Left colon (tissue), 2 donors: ENCODE data around the gene CCL23. TPM values are rescaled to one million over a fixed set of nuclear protein-coding genes. Genes with fewer than 3 reads are reported as not detected.
A peak's percentile ranks its signal among the peaks of the same experiment; 100 is the strongest.

ENCODE experiments used
- ATAC-seq: fragments of 200-7000 bp; cut with Tn5 transposase; one replicate; pipeline ENCODE4 v1.9.1; 2020; ENCODE audit warnings: mild to moderate bottlenecking, moderate library complexity
- DNase-seq, 2 donors: peaks; one replicate each; pipeline ENCODE4 v3.0.0-alpha.2; 2020
- intact Hi-C, 2 donors: fragments of 100-400 bp; cut with DNase I in 1 of 2; cut with micrococcal nuclease in 1 of 2; formaldehyde crosslinking; loops; one replicate each; pipeline versions ENCODE4 v1.11.2 to v1.14.0; 2022; cut with DNase I, micrococcal nuclease
- total RNA-seq, 2 donors: library from RNA; stranded (reverse); fragmentation: NEBNext Ultra II Directional; extraction: Animal tissue kit (Norgen Biotek cat#: 25700); gene quantifications; one replicate each; pipeline ENCODE4 v1.2.1, GENCODE V29; 2021
- donor health status: DM: no; HTN: no; CAD: no.
- donor health status: DM: yes; HTN: yes; CAD: no.

The CCL23 gene
- total RNA-seq, 2 donors from 2014 or later = 3.7 TPM; not detected in 1

DNA sequence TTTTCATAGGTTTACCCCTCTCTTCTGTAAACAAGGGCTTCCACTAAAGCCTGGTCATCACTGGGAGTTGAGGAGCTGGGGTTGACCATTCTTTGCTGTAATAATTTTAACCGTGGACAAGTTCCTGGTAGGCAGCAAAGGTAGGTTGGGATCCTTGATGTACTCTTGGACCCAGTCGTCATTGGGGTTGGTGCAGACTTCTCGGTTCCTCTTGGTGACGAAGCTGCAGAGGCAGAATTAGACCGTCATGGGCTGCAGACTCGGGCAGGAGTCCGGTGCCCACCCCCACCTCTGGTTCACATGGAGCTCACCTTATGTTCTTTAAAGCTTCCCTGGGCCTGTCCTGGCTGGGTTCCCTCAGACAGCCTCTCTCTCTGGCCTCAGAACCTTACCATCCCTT, 40.3 kb downstream of the CCL23 start:
- DNase-seq (no peak), ATAC-seq (no peak)
- intact Hi-C loops = no loop called here

DNA sequence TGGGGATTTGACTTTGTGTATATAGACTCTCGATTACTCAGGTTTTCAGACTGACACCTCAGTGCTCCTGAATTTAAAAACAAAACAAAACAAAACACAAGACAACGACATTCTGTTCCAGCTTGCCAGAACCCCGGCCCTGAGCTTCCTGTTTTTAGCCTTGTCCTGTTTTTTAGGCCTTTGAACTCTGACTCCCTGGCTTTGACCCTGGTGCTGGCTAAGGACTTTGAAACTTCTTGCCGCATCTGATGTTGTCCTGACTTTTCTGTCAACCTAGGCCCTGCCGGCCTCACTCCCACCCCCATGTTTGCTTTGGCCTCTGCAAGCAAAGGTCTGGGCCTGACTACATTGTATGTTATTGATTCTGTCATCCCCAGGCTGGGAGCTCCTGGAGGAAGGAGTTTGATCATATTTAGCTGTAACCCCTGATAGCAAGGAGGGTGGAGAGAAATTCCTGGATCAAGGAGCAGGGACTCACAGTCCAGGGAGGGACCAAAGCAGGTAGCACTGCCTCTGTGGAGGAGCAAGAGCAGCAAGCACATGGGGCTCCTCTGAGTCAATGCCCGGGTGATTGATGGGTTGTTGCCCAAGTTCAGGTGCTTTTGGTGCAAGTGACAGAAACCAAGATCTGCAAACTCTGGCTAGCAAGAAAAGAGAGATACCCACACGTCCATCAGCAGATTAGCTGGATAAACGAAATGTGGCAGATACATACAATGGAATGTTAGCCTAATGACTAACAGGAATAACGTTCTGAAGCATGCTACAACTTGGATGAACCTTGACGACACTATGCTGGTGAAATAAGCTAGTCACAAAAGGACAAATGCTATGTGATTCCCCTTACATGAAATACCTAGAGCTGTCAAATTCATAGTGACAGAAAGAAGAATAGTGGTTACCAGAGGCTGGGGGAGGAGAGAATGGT, 44.2 kb downstream of the CCL23 start:
- no peak for DNase-seq
- intact Hi-C loops = no loop called here

DNA sequence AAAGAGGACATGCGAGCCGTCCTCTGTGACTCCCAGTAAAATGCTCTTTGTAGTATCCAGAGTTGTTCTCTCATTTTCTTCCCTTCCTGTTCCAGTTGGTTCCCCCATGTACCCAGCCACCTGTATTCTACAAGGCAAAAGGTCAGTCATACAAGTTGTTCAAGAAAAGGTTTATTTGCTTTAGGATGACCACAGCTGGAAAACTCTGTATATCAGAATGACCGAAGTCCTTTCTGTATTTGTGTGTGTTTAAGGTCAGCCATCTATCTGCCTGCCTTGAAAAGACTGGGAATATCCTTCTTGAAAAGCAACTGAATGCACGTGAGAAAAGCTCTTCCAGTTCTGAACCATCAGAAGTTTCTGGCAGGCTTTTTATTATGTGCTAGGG, 44.8 kb downstream of the CCL23 start:
- peak; percentile 33 for ATAC-seq
- no peak for DNase-seq
- intact Hi-C loops = no loop called here

More for the DNA sequence above, 44.2 kb downstream of the CCL23 start:
- ATAC-seq = peak; percentile 31

DNA sequence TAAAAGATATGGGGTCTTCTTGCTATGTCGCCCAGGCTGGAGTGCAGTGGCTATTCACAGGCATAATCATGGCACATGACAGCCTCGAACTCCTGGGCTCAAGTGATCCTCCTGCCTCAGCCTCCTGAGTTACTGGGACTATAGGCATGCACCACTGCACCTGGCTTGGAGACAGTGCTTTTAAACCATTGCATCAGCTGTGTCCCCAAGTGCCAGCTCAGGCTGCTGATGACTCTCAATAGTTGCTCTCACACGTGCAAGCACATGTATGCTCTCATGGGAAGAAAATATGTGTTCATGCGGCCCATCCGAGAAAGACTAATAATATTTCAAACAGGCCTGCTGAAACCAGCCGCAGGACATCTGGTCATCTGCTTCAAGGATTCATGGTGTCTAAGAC, 45.2 kb downstream of the CCL23 start:
- DNase-seq = no peak
- intact Hi-C loops = no loop called here
- ATAC-seq = no peak

DNA sequence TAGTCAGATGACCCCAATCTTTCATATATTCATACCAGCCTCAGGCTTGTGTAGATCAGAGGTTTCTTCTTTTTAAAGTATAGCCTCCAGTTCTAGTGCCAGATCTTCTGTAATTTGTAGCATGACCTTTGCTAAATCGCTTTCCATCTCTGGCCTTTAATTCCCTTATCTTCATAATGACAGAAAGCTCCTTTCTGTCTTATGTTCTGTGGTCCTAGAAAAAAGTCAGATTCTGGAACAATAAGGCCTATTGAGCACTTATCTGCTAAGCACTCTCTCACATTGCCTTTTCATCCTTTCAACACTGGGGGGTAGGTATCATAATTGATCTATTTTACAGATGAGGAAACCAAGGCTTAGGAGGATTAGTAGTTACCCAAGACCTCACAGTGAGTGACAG, 45.7 kb downstream of the CCL23 start:
- intact Hi-C loops = no loop called here
- ATAC-seq (no peak), DNase-seq (no peak)

DNA sequence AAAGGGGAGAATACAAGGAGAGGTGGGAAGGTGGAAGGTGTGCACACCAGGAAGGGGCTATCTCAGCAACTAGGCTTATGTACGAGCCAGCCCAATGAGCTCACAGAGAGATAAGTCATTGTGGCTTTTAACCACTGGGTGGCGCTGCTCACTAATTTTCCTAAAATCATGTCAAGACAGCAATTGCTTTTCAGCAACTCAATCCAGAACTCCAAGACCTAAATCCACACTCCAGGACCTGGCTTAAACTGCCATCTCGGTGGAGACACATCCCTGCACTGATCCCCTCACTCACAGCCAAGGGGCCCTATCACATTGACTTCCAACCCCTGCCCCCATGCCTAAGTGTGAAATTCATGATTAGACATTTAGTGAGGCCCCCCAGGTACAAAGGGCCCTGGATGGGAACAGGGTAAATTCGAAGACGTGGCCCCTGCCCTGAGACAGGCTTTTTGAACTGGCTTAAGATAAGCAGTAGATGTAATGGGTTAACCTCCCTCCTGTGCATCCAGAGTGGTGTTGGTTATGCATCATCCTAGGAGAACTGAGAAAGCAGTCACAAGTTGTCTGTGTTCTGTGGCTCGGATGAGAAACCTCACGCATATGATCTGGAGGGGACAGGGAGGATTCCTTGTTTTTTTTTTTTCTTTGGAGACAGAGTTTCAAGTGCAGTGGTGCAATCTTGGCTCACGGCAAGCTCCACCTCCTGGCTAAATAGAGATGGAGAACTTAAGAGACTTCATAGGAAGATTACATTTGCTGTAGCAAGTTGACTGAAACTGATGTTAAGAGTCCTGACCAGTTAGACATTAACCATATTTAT, 48.0 kb downstream of the CCL23 start:
- ATAC-seq (peak; percentile 80), DNase-seq (peak; percentile 57 to 85)
- intact Hi-C loops = loop anchor here (2.0 to 10.0 kb wide), 3 partner anchors 175 to 515 kb away; partner anchors contain the start of gene ZNHIT3 (in 1 of the 2)

DNA sequence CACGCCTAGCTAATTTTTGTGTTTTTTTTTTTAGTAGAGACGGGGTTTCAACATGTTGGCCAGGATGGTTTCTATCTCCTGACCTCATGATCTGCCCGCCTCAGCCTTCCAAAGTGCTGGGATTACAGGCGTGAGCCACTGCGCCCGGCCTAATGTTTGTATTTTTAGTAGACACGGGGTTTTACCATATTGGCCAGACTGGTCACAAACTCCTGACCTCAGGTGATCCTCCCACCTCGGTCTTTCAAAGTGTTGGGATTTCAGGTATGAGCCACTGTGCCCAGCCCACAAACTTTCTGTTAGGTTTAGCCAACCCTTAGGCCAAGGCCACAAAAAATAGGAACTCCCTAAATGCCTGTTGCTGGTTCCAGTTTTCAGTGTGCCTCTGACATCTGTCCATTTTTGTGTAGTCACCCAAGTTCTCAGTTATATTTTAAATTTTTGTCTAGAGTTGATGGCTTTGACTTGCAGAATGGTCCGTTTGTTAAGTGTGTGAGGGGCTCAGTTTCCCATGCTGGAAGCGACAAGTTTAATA, 49.2 kb downstream of the CCL23 start:
- DNase-seq (no peak), ATAC-seq (no peak)
- intact Hi-C loops = loop anchor here (2.0 to 10.0 kb wide), 3 partner anchors 176 to 516 kb away; partner anchors contain the start of gene ZNHIT3 (in 1 of the 2)

DNA sequence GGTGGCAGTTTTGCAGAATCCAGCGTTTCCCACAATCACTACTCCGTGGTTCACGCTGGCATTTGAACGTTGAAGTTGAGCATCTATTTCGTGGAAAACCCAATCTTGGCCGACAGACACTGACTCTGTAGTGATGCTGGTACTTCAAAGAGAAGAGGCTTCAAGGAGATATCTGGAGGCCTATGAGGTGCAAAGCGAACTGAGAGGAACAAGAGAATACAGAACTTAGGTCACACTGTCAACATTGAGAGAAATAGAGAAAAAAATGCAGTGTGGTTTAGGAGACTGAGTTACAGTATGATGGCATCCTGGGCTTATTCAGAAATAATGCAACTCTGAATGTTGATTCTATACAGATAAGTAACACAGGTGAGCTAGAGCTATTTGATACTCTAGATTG, 52.5 kb downstream of the CCL23 start:
- no peak for ATAC-seq
- intact Hi-C loops = loop anchor here (10.0 kb wide), 2 partner anchors 180 to 520 kb away; partner anchors contain the start of gene ZNHIT3 (in 1 of the 2)
- DNase-seq = no peak

DNA sequence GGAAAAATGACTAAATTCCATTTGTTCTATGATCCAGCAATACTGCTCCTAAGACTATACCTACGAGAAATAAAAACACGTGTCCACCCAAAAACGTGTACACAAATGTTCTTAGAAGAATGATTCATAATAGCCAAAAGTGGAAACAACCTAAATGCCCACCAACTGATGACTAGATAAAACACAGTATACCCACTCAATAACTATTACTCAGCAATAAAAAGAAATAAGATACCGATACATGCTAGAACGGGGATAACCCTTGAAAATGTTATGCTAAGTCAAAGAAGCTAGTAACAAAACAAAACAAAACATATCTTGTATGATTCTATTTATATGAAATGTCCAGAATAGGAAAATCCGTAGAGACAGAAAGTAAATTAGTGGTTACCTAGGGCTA, 54.1 kb downstream of the CCL23 start:
- DNase-seq (no peak), ATAC-seq (no peak)
- intact Hi-C loops = loop anchor here (10.0 kb wide), 2 partner anchors 181 to 521 kb away; partner anchors contain the start of gene ZNHIT3 (in 1 of the 2)

Other genes with a start within 250 kb of the CCL23 start
- gene MMP28, start 222.3 kb downstream of the CCL23 start, total RNA-seq = 10 to 100 TPM; 62.7 to 83.0 TPM
- gene TAF15, start 208.5 kb downstream of the CCL23 start, total RNA-seq = 100 to 1,000 TPM; 112 to 143 TPM
- gene HEATR9, start 149.1 kb downstream of the CCL23 start, total RNA-seq = not detected
- gene CCL5, start 137.6 kb downstream of the CCL23 start, total RNA-seq = 1 to 10 TPM; 4.4 to 8.3 TPM
- gene RDM1, start 87.2 kb downstream of the CCL23 start, total RNA-seq = 1 to 10 TPM in 1 of 2 donors, under 1 TPM in 1; 0.36 to 2.1 TPM
- not detected for gene LYZL6, start 74.3 kb downstream of the CCL23 start, total RNA-seq
- gene CCL16, start 36.5 kb downstream of the CCL23 start, total RNA-seq = under 1 TPM in 1 of 2 donors, not detected in 1; 0.25 TPM
- gene CCL14, start 31.2 kb downstream of the CCL23 start, total RNA-seq = 1 to 10 TPM; 2.3 to 4.3 TPM
- gene CCL15, start 16.4 kb downstream of the CCL23 start, total RNA-seq = 10 to 100 TPM; 79.8 to 81.3 TPM
- gene CCL18, start 46.3 kb upstream of the CCL23 start, total RNA-seq = 1 to 10 TPM in 1 of 2 donors, under 1 TPM in 1; 0.85 to 1.2 TPM
- gene CCL3, start 72.2 kb upstream of the CCL23 start, total RNA-seq = 1 to 10 TPM; 2.0 to 4.2 TPM
- 1 to 10 TPM; 2.2 to 4.5 TPM for gene CCL4, start 85.9 kb upstream of the CCL23 start, total RNA-seq
- 1 to 10 TPM; 7.4 to 8.9 TPM for gene TBC1D3B, start 158.7 kb upstream of the CCL23 start, total RNA-seq
- gene CCL3L1, start 178.8 kb upstream of the CCL23 start, total RNA-seq = under 1 TPM in 1 of 2 donors, not detected in 1; 0.64 TPM
- 1 to 10 TPM in 1 of 2 donors, not detected in 1; 3.0 TPM for gene CCL4L2, start 193.1 kb upstream of the CCL23 start, total RNA-seq
- gene TBC1D3I, start 246.6 kb upstream of the CCL23 start, total RNA-seq = under 1 TPM; 0.22 to 0.70 TPM